HG03575 (cell line): Measurements from ENCODE around the gene CLCA2.
"Not testable (repeated sequence)": the region's sequence is repeated elsewhere in the genome, so short reads cannot be mapped to it uniquely, and the experiment has no call there.

Source experiments
- ATAC-seq: cut with Tn5 transposase; IDR thresholded peaks from one replicate; pipeline ENCODE4 v1.9.1; 2021; ENCODE audit not compliant: unreplicated experiment, insufficient number of reproducible peaks, low FRiP score; ENCODE audit errors: extremely low read depth

Gene CLCA2

DNA sequence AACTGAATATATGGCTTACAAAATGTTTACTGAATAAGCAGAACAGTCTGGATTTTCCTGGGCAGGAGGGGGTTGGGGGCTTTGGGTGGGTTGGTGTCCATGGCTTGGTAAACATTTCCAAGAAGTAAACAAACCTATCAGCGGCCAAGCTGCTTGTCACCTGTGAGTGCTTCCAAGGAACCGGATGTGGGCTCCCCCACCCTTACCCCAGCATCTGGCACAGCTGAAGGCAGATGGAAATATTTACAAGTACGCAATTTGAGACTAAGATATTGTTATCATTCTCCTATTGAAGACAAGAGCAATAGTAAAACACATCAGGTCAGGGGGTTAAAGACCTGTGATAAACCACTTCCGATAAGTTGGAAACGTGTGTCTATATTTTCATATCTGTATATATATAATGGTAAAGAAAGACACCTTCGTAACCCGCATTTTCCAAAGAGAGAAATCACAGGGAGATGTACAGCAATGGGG lies 44.6 kb downstream of the CLCA2 start, which contains the start of gene CLCA1:
Gene CLCA1, plus strand, starts transcription at position 427 of the 477 bp plus-strand sequence. Its CDS starts 45 bp downstream, at position 472.
- no peak for ATAC-seq

DNA sequence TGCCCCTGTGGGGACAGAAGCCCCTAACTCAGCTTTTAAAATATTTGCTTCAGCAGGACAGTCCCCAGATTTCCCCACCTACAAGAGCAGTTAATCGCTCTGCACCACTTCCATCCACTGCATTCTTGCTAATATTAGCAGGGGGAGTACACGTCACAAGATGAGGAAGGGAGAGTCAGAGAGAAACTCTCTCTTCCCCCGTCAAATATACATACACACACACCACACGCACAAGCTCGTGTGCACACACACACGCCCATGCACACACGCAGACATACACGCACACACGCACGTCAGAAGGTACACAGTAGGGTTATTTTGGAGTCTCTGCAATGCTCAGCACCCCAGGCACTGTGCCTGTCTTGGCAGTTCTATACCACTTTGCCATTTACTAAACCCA lies 46.9 kb downstream of the CLCA2 start:
- ATAC-seq, result no peak

DNA sequence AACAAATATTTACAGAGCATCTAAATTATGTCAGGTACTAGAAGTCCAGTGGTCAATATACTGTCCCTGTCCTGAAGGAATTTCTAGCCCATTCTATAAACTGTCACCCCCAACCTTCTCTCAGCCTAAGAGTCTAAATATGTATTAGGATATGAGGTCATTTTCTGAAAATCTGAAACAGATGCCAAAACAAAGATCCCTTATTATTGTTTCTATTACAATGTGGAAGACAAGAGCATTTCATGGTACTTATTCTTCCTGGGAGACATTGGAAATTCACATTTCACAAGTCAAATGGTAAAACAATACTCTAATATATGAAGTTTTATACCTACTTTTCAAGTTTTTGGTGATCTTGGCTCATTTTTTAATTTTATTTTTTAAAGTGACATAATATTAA lies 47.3 kb downstream of the CLCA2 start:
- ATAC-seq, result no peak

DNA sequence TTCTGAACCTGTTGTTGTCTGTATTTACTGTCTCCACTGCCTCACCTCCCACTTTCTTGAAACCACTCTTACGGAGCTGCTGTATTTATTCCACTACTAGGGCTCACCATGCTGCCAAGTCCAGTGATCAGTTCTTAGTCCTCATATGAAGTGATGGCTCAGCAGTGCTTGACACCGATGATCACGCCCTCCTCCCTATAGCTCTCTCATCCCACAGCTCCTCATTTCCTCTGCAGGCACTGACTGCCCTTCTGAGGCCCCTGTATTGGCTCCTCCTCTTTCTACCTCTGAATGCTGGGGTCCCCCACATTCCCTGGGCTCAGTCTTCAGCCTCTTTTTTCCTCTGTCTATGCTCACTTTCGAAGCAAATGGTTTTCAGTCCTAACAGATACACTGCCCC lies 48.2 kb downstream of the CLCA2 start:
- ATAC-seq, result no peak

DNA sequence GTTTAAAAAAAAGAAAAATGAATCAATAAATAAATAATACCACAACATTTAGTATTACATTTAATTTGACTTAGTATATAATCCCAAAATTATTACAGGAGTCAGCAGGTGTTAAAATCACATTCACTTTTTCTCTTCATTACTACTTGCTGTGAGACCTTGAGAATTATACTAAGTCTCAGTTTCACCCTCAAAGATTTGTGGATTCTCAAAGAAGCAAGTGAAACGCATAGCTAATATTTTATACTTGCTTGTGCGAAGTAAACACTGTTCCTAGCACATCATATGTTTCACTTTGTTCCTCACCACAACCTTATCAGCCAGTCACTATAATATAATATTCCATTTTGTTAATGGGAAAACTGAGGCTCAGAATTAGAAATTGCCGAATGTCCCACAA lies 48.8 kb downstream of the CLCA2 start:
- no peak for ATAC-seq

DNA sequence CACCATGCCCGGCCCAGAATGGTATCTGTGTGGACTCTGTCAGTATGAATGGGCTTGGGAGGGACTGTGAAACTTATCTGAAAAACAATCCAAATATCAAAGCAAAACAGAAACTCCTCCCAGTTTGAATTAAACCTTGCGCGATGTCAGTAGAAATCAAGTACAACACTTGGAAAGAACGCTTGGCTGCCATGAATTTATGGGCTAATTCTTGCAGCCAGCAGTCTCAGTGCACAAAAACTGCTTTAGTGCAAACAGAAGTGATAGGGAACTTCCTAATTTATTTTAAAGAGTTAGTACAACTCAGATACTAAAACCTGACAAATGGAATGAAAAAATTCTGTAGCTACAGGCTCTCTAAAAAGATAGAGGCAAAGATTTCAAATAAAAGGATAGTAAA lies 53.3 kb downstream of the CLCA2 start:
- ATAC-seq, result no peak

DNA sequence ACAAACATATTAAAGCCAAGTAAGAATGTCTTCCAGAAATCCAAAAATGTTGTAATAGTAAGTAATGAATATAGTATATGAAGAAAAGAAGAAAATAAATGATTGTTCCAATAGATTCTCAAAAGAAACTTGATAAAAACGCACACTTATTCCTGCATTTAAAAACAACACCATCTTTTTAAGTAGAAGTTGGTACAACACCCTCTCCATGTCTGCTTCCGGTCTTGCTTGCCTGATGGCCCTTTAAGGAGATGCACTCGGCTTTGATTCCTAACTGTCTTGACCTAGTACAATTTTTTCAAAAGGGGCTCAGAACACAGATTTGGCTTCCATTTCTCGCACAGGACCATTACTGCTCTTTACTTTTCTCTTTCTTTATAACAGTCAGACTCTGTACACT lies 53.7 kb downstream of the CLCA2 start:
- ATAC-seq, result no peak

DNA sequence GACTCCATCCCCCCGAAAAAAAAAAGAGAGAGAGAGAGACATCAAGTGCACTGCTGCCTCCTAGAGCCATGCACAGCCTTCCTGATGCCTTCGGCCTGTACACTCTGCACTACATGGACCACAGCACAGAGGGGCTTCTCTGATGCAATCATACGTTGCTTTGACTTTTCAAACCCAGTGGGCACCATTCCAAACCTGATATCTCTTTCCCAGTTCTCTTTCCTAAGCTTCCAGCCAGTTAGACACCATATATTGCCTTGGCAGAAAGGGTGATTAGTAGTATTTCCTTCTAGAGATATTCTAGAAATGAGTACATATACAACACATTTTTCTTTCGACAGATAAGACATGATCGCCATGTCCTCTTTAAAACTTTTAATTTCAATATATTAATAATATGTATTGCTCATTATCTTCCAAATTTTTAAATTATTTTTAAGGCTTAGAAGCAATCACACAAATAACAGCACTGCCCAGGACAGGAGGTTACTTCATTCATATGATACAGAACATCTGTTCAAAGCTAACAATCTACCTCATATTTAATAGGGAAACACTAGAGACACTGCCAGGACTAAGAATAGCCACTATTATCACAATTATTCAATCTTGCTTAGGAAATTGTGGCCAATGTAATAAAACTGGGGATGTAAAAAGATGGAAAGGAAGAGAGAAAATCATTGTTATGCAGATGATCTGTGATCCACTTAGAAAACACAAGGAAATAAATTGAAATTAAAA lies 54.6 kb downstream of the CLCA2 start:
- ATAC-seq, result no peak

DNA sequence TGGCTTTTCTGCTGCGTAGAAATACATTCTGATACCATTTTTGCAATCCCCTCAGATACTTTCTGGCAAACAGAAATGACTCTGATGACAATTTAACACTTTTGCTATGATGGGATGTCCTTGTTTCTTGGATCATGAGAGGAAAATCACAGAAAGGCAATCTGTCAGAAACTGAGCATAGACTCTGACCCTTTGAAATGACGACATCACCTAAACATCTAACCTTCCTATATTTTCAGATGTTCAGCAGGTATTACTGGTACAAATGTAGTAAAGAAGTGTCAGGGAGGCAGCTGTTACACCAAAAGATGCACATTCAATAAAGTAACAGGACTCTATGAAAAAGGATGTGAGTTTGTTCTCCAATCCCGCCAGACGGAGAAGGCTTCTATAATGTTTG lies 58.0 kb downstream of the CLCA2 start:
- ATAC-seq, result no peak

DNA sequence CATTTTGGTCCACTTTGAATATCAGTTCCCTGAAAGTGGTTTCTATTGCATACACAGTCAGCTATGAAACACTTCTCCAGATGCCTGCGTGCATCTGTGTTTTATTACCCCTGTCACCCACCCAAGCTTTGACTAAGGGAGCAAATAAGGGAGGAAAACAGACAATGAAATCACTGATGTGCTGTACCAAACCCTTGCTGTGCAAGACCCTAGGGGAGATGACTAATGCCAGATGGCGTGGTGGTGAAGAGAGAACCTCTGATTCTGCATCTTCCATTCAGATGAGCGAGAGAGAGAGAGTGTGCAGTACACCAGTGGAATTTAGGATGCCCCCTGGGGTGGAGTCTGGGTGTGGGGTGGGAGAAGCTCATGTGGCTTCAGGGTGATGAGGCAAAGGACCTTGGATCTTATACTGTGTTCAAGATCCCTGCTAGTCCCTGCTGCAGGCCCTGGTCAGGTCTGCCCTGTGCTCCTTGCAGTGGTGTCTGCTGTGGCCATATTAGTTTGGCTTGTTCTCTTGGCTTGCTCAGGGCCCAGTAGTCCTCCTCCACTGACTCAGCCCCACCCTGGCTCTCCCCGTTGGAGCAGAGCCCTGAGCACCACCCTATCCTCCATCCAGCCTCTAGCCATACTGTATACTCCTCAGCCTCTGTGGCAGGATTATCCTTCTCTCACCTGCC lies 63.3 kb downstream of the CLCA2 start:
- ATAC-seq, result no peak

DNA sequence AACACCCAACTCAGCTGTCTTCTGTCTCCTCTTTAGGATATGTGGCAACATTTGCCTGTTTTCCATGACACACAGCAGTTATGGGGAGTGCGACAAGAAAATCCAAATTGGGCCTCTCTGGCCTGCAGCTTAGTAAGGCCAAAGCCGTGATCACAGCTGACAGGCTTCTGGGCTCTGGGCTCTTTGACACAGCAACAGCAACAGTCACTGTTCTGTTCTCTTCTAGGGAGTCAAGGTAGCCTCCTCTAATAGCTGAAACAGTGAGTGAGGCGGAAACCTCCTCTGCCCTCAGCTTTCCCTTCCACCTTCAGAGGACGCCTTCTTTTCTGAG lies 63.8 kb downstream of the CLCA2 start:
- no peak for ATAC-seq

DNA sequence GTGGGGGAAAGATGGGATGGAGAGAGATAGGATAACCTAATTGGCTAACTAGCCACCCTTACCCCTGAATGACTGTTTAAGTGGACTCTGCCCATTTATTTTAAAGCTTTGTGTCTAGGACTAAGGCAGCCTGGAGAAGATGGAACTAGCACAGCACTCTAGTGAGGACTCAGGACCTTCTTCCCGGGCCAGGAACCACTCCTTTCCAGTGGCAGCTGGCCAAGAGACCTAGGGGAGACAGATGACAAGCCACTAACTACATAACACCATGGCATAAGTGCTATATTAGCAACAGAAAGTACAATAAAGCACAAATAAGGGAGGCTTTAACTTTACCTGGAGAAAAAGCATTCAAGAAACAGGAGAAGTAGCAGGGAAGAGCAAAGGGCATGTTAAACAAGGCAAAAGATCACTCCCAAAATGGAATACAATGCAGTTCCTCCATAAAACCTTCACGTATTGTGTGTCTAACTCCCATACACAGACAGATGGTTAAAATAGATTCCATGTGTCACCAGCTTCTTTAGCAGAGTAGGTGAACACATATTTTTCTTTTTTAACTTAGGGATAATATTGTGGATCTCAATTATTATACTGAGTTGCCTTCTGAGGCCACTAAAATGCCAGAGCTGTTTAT lies 65.4 kb downstream of the CLCA2 start:
- no peak for ATAC-seq

DNA sequence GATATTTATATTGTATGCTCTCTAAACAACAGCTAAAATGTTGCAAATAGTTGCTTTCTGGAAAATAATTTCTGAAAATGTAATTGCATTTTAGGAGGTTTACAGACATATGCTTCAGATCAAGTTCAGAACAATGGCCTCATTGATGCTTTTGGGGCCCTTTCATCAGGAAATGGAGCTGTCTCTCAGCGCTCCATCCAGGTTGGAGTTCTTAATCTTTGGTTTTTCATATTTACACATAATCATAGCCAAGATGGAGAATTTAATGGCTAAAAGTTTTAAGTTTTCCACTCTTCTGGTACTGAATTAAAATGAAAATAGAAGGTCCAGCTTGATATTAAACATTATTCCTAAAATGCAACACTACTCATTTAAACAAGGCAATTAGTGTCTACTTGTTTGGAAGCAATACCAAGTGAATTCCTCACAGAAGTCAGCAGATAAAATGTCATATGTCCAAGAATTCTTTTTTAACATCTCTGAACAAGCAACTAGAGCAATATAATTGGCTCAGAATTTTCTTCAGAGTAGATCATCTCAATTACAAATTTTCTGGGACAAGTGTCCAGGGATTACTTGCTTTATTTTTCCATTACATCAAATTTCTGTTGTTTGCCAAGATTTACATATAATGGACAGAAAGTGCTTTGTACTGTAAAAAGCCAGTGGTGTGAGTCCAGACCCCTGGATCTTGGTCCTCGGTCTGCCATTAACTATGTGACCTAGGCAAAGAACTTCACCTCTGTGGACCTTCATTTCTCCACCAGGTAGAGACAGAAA lies 67.4 kb downstream of the CLCA2 start:
- ATAC-seq, result no peak

DNA sequence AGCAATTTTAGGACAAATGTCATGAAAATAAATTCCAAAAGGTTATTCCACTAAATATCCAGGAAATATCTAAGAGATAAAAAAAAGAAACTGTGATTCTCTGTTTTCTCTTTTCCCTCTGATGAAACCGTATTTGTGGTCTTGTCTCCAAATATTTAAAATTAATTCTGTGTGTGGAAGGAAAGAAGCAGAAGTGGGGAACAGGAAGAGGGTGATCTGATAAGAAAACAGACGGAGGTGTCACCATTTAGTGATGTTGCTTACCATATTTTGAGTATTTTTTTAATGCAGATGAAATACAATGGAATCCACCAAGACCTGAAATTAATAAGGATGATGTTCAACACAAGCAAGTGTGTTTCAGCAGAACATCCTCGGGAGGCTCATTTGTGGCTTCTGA lies 74.3 kb downstream of the CLCA2 start:
- ATAC-seq, result no peak

DNA sequence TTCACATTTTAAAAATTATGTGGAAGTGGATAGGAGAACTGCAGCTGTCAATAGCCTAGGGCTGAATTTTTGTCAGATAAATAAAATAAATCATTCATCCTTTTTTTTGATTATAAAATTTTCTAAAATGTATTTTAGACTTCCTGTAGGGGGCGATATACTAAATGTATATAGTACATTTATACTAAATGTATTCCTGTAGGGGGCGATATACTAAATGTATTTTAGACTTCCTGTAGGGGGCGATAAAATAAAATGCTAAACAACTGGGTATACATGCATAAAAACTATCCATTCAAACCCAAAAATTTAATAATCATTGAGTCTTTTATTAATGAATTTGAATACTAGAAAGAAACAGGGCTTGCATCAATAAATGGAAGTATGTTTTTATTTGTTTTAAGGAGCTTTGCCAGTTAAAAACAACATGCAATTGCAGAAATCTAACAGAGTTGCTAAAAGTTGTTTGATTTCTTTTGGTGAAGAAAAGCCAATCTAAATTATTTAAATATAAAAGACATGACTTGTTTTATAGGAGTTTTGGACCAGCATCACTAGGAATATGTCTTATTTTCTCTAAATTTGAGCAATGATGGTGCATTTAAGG lies 76.1 kb downstream of the CLCA2 start:
- no peak for ATAC-seq

DNA sequence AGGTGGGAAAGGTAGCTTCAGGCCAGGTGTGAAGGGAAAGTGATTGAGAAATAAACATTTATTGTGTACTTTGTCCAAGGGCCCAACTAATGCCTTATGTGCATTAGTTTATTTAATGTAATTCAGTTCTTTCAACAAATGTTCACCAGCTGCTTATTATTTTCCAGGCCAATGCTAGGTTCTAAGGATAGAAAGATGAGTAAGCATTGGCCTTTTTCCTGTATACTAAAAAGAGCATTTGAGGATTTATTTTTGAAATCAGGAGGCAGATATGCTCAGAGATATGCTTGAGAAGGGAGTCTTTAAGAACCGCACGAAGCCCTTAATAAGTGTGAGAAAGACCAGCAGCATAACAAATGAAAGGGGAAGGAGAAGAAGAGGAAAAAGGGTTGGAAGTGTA lies 76.7 kb downstream of the CLCA2 start:
- no peak for ATAC-seq

DNA sequence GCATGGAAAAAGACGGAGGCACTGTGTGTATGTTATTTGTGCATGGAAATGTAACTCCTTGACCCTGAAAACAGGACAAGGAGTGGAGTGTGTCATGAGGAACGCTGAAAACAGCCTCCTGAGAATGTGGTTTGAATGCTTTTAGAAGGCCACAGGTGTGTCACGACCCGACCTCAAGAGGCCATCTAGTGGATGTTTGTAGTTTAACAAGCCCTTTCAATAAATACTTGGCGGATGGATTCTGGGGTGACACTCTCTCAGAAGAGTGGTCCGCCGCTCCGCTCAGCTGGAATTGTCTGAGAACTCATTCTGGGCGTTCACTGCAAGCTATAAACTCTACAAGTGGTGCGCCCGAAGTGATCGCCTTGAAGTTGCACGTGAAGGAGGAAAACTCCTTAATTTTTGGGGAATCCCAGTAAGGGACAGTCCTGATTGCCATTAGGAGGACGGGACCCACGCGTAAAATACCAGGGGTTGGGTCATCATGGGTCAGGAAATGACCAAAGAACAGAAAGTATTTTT lies 78.2 kb downstream of the CLCA2 start:
- ATAC-seq, result not testable (repeated sequence)

DNA sequence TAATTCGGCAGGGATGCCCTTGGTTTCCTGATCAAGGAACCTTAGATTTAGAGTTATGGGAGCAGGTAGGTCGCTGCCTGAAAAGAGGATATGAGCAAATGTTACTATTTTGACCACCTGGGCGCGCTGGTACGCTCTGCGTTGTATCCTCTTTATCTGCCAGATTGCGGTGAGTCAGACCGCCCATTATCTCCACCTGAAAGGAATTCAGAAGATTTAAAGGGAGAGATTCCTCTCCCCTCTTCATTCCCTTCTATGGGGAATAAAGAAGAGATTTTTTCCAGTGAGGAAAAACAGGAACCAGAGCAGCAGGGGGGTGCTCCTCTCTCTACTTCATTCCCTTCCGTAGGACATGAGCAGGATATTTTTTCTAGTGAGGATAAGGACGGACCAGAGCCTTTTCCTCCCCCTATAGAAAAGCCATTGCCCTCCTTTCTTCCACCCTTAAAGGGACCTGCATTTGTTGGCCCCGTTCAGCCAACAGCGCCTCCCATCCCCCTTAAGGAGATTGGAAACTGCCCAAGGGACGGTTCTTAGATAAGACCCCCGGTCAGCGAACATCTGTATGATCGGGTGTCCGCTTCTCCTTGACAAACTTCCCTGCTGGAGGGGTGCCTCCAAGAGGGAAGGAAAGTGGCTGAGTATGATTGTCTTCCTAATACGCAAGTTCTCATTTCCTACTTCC lies 78.9 kb downstream of the CLCA2 start:
- no peak for ATAC-seq
